Type B pancreatic cell (in vitro differentiated cells): Measurements from ENCODE around the gene TAS2R20. TPM values are rescaled to one million over a fixed set of nuclear protein-coding genes. Genes with fewer than 3 reads are reported as not detected.

ENCODE experiments used
- DNase-seq: peaks from one replicate; pipeline ENCODE4 v3.0.0; 2021; ENCODE audit warnings: mixed read lengths; ENCODE audit not compliant: unreplicated experiment; ENCODE audit errors: extremely low spot score
- H3K27ac Mint-ChIP-seq: 2 replicates; pipeline ENCODE4 v1.8.0; 2021; ENCODE audit warnings: mild to moderate bottlenecking, mixed read lengths
- H3K27me3 Mint-ChIP-seq: 2 replicates; pipeline ENCODE4 v1.8.0; 2021; ENCODE audit warnings: mixed read lengths
- H3K36me3 Mint-ChIP-seq: 2 replicates; pipeline ENCODE4 v1.8.0; 2021; ENCODE audit warnings: mixed read lengths
- H3K4me1 Mint-ChIP-seq: one replicate; pipeline ENCODE4 v1.8.0; 2021; ENCODE audit warnings: mixed read lengths; ENCODE audit not compliant: unreplicated experiment
- H3K4me3 Mint-ChIP-seq: 2 replicates; pipeline ENCODE4 v1.8.0; 2021; ENCODE audit warnings: mild to moderate bottlenecking, mixed read lengths
- H3K9me3 Mint-ChIP-seq: 2 replicates; pipeline ENCODE4 v1.8.0; 2021; ENCODE audit warnings: mixed read lengths
- CTCF ChIP-seq: fragments of 200-600 bp; sonication (generic); conservative IDR thresholded peaks from 2 replicates; pipeline ENCODE4 v1.5.0; 2021; ENCODE audit warnings: antibody characterized with exemption, mild to moderate bottlenecking
- total RNA-seq: library from RNA; stranded (reverse); gene quantifications from 2 replicates; pipeline ENCODE4 v1.2.1, GENCODE V29; 2021; ENCODE audit warnings: low replicate concordance

TAS2R20 gene
- total RNA-seq, 1 donor from 2014 or later: 2.1 TPM

- H3K4me3 Mint-ChIP-seq: no peak overlapping the region
- peaks cover 34% of the 10 kb centered on the region for H3K36me3 Mint-ChIP-seq
- no peaks in the 10 kb centered on the region for H3K27me3 Mint-ChIP-seq
- peaks cover 3% of the 10 kb centered on the region for H3K4me1 Mint-ChIP-seq
- H3K27ac Mint-ChIP-seq: no peak overlapping the region
- no peaks in the 10 kb centered on the region for H3K9me3 Mint-ChIP-seq
- no peak for DNase-seq
- no peak for TF ChIP-seq CTCF
Observed at GRCh38 chr12:11014234-11014633, 16.1 kb upstream of the TAS2R20 start.

- H3K9me3 Mint-ChIP-seq: no peaks in the 10 kb centered on the region
- H3K4me1 Mint-ChIP-seq: no peaks in the 10 kb centered on the region
- H3K36me3 Mint-ChIP-seq: peaks cover 19% of the 10 kb centered on the region
- no peak overlapping the region for H3K4me3 Mint-ChIP-seq
- no peak for TF ChIP-seq CTCF
- no peak for DNase-seq
- H3K27me3 Mint-ChIP-seq: no peaks in the 10 kb centered on the region
- no peak overlapping the region for H3K27ac Mint-ChIP-seq
Observed at GRCh38 chr12:11007608-11008007, 9.5 kb upstream of the TAS2R20 start.

GRCh38 chr12:10994307-10994706 lies 3.8 kb downstream of the TAS2R20 start:
- H3K9me3 Mint-ChIP-seq: peaks cover 9% of the 10 kb centered on the region
- peaks cover 21% of the 10 kb centered on the region for H3K36me3 Mint-ChIP-seq
- H3K27ac Mint-ChIP-seq: no peak overlapping the region
- no peak for TF ChIP-seq CTCF
- no peaks in the 10 kb centered on the region for H3K27me3 Mint-ChIP-seq
- H3K4me1 Mint-ChIP-seq: no peaks in the 10 kb centered on the region
- no peak overlapping the region for H3K4me3 Mint-ChIP-seq
- DNase-seq: no peak

- Mint-ChIP-seq H3K9me3 (peaks cover 9% of the 10 kb centered on the region), H3K36me3 (peaks cover 15% of the 10 kb centered on the region), H3K27ac (no peak overlapping the region), H3K4me1 (no peaks in the 10 kb centered on the region), H3K4me3 (no peak overlapping the region), H3K27me3 (no peaks in the 10 kb centered on the region)
- TF ChIP-seq CTCF: no peak
- no peak for DNase-seq
Observed at GRCh38 chr12:10989107-10989506, 9.0 kb downstream of the TAS2R20 start.

GRCh38 chr12:10986812-10987211 lies 11.3 kb downstream of the TAS2R20 start, which contains the start of gene TAS2R50:
Gene TAS2R50, minus strand, starts transcription at chr12:10986912. Its CDS starts 52 bp downstream, at chr12:10986860.
- Mint-ChIP-seq H3K27me3 (no peaks in the 10 kb centered on the region), H3K27ac (no peak within 1 kb of the TSS), H3K9me3 (peaks cover 9% of the 10 kb centered on the region), H3K36me3 (peaks cover 21% of the 10 kb centered on the region), H3K4me1 (no peaks in the 10 kb centered on the region), H3K4me3 (no peak within 1 kb of the TSS)
- TF ChIP-seq CTCF: no peak
- DNase-seq: no peak

GRCh38 chr12:10982244-10982643 lies 15.9 kb downstream of the TAS2R20 start:
- TF ChIP-seq CTCF: no peak
- peaks cover 17% of the 10 kb centered on the region for H3K36me3 Mint-ChIP-seq
- H3K4me1 Mint-ChIP-seq: no peaks in the 10 kb centered on the region
- no peak overlapping the region for H3K4me3 Mint-ChIP-seq
- no peak overlapping the region for H3K27ac Mint-ChIP-seq
- H3K27me3 Mint-ChIP-seq: no peaks in the 10 kb centered on the region
- no peak for DNase-seq
- H3K9me3 Mint-ChIP-seq: no peaks in the 10 kb centered on the region
